ENCODE data around the gene RTKN.

RTKN gene

DNA sequence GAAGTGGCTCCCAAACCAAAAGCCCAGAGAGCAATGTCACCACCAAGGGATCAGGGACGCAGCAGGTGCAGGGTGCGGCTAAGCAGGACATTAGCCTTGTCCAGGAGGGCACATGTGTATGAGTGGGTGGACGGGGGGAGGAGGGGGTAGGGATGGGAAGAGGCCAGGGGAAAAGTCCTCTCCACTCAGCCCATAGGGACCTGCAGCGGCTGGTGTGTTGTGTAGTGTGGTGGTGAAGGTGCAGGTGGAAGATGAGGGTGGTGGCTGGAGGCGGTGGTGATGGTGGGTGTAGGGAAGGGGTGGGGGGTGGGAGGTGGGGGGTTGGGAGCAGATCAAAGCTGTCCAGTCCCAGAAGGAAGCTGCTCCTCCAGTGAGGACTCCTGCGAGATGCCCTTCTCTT lies 24.0 kb downstream of the RTKN start:
- TF ChIP-seq, protein P1, sequence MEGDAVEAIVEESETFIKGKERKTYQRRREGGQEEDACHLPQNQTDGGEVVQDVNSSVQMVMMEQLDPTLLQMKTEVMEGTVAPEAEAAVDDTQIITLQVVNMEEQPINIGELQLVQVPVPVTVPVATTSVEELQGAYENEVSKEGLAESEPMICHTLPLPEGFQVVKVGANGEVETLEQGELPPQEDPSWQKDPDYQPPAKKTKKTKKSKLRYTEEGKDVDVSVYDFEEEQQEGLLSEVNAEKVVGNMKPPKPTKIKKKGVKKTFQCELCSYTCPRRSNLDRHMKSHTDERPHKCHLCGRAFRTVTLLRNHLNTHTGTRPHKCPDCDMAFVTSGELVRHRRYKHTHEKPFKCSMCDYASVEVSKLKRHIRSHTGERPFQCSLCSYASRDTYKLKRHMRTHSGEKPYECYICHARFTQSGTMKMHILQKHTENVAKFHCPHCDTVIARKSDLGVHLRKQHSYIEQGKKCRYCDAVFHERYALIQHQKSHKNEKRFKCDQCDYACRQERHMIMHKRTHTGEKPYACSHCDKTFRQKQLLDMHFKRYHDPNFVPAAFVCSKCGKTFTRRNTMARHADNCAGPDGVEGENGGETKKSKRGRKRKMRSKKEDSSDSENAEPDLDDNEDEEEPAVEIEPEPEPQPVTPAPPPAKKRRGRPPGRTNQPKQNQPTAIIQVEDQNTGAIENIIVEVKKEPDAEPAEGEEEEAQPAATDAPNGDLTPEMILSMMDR (IDR thresholded peaks at IDR 0.05; ENCODE audit: low read depth, low read length) = no peak

GRCh38 chr2:74417197-74417596 lies 24.5 kb downstream of the RTKN start:
- TF ChIP-seq, protein P1 (IDR thresholded peaks at IDR 0.05; ENCODE audit: low read depth, low read length) = no peak
- no peak overlapping the region for H3K4me3 ChIP-seq (ENCODE audit: low read depth, low read length)

More for the DNA sequence above, 24.0 kb downstream of the RTKN start:
- H3K4me3 ChIP-seq (ENCODE audit: low read depth, low read length) = no peak overlapping the region

DNA sequence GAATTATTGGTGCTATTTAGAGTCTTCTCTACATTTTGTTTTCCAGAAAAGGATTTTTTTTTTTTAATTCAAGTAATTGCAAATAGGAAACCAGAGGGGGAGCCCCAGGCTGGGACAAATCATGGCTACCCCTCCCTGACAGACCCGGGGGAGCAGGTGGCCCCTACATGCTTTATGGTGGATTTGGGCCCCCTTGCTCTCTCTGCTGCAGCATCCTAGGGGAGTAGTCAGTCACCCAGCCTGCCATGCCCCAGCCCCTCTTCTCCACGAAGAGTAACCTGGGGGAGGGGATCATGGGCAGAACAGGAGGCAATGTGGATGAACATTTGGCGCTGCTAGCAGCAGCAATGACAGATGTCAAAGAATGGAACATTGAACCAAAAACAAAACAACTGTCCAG lies 25.0 kb downstream of the RTKN start:
- no peak overlapping the region for H3K4me3 ChIP-seq (ENCODE audit: low read depth, low read length)
- TF ChIP-seq, protein P1 (IDR thresholded peaks at IDR 0.05; ENCODE audit: low read depth, low read length) = 0 out of 2 replicates have a peak, but pooled peaks have one; percentile 4

DNA sequence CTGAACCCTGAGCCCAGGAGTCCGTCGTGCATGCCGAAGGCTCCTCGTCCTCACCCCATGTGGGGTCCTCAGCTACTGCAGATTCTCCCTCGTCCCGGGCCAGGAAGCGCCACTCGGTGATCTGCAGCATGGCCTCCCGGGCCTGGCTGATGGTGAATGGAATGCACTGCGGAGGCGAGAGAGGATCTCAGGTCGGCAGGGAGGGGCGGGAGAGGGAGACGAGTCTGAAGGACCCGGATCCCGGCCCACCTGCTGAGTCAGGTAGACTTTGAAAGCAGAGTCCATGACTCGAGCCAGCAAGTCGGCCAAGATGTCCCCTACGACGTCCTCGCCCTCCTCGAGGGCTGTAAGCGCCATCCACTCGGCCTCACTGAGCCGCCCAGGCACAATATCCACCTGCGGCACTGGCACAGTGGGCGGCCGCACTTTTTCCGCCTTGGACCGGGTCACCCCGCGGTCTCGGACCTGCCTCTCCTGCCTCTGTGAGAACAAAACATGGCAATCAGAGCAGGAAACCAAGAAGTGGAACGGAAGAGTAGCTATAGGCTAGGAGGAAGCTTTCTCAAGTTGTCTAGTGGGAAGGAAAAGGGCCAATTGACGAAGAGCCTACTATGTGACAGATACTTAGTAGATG lies 25.9 kb downstream of the RTKN start:
- H3K4me3 ChIP-seq (ENCODE audit: low read depth, low read length) = no peak overlapping the region
- TF ChIP-seq, protein P1 (IDR thresholded peaks at IDR 0.05; ENCODE audit: low read depth, low read length) = no peak

DNA sequence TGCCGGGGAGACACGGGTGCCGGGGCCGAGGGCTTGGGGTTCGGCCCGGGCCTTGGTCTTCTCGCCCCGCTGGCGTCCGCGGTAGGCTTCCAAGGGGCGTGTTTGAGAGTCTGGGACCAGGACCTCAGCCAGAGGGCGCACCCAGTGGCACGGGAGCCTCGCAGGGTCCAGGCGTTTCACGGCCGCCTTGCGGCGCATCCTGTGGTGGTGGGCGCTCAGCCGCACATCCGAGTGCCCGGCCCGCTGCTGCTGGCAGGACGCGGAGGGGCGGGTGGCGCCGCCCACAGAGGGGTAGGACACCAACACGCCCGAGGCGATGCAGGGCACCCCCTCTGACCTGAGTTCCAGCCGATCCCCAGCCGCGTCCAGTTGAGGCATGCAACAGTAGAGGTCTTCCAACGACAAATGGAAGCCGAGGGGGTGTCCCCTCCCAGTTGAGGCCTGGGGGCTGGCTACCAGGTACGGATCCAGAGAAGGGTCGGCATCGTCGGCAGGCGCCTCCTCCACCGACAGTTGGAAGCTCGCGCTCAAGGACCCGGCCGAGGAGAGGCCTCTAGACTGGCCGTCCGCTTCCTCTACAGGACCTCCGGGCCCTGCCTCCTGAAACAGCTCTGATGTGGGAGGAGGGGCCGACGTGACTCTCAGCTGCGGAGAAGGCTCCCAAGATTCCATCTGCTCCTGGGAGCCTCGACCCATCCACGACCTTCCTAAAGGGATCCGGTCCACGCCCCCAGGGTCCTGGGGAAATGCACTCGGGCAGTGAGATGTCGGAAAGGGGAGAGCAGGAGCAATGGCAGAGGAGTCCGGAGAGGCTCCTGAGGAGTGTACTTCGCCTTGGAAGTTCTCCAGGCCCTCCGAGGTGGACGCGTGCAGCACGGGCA lies 26.6 kb downstream of the RTKN start:
- TF ChIP-seq, protein P1 (IDR thresholded peaks at IDR 0.05; ENCODE audit: low read depth, low read length) = no peak
- no peak overlapping the region for H3K4me3 ChIP-seq (ENCODE audit: low read depth, low read length)

- H3K4me3 ChIP-seq (ENCODE audit: low read depth, low read length) = no peak overlapping the region
- TF ChIP-seq, protein P1 (IDR thresholded peaks at IDR 0.05; ENCODE audit: low read depth, low read length) = no peak
Measured at GRCh38 chr2:74414441-74414840, 27.3 kb downstream of the RTKN start.

All from WI38 (cell line).